ENCODE measurements around the gene SLC8A3. TPM values are rescaled to one million over a fixed set of nuclear protein-coding genes. Genes with fewer than 3 reads are reported as not detected.

SLC8A3 gene
- total and polyA plus RNA-seq, 5 donors from 2014 or later = 0.37 TPM; not detected in 4

GRCh38 chr14:70045310-70045709, 143.4 kb downstream of the SLC8A3 start:
- Histone ChIP-seq H3K4me3 (ENCODE audit: low read depth, low read length) (no peak overlapping the region), H3K9me3 (ENCODE audit: control insufficient read depth in 2 of 2, low read length in 2 of 2) (no peaks in the 10 kb centered on the region), H3K27ac (ENCODE audit: insufficient read depth, low read length, poor library complexity, severe bottlenecking) (no peak overlapping the region), H3K27me3 (ENCODE audit: control insufficient read depth, insufficient read depth, low read length) (peaks cover 5% of the 10 kb centered on the region), H3K36me3 (ENCODE audit: control insufficient read depth, insufficient read depth, low read length) (no peaks in the 10 kb centered on the region), H3K4me1 (ENCODE audit: control insufficient read depth, insufficient read depth, low read length, poor library complexity, severe bottlenecking) (no peaks in the 10 kb centered on the region)
- Mint-ChIP-seq H3K9me3 (peaks cover 0 to 1% (median 0%) of the 10 kb centered on the region in 7 donors), H3K36me3 (no peaks in the 10 kb centered on the region), H3K4me3 (no peak overlapping the region), H3K27me3 (peaks cover 37% of the 10 kb centered on the region), H3K27ac (no peak overlapping the region), H3K4me1 (no peaks in the 10 kb centered on the region)
- DNase-seq = no peak
- ATAC-seq (ENCODE audit: low read depth in 2 of 2) = no peak

- Mint-ChIP-seq H3K27ac (no peak overlapping the region), H3K9me3 (peaks cover 0 to 1% (median 0%) of the 10 kb centered on the region in 7 donors), H3K36me3 (no peaks in the 10 kb centered on the region), H3K4me3 (no peak overlapping the region), H3K4me1 (no peaks in the 10 kb centered on the region), H3K27me3 (peaks cover 29% of the 10 kb centered on the region)
- no peak for ATAC-seq (ENCODE audit: low read depth in 2 of 2)
- peaks cover 5% of the 10 kb centered on the region for H3K27me3 ChIP-seq (ENCODE audit: control insufficient read depth, insufficient read depth, low read length)
- H3K36me3 ChIP-seq (ENCODE audit: control insufficient read depth, insufficient read depth, low read length) = no peaks in the 10 kb centered on the region
- H3K9me3 ChIP-seq (ENCODE audit: control insufficient read depth in 2 of 2, low read length in 2 of 2) = no peaks in the 10 kb centered on the region
- H3K27ac ChIP-seq (ENCODE audit: insufficient read depth, low read length, poor library complexity, severe bottlenecking) = no peak overlapping the region
- DNase-seq = no peak
- H3K4me3 ChIP-seq (ENCODE audit: low read depth, low read length) = no peak overlapping the region
- no peaks in the 10 kb centered on the region for H3K4me1 ChIP-seq (ENCODE audit: control insufficient read depth, insufficient read depth, low read length, poor library complexity, severe bottlenecking)
Measured at GRCh38 chr14:70043001-70043400, 145.8 kb downstream of the SLC8A3 start.

- ATAC-seq (ENCODE audit: low read depth in 2 of 2) (no peak), DNase-seq (no peak)
- Mint-ChIP-seq H3K27ac (no peak overlapping the region), H3K4me3 (no peak overlapping the region), H3K27me3 (peaks cover 10% of the 10 kb centered on the region), H3K4me1 (no peaks in the 10 kb centered on the region), H3K9me3 (peaks cover 0 to 2% (median 0%) of the 10 kb centered on the region in 7 donors), H3K36me3 (no peaks in the 10 kb centered on the region)
- Histone ChIP-seq H3K27ac (ENCODE audit: insufficient read depth, low read length, poor library complexity, severe bottlenecking) (no peak overlapping the region), H3K4me3 (ENCODE audit: low read depth, low read length) (no peak overlapping the region), H3K4me1 (ENCODE audit: control insufficient read depth, insufficient read depth, low read length, poor library complexity, severe bottlenecking) (no peaks in the 10 kb centered on the region), H3K36me3 (ENCODE audit: control insufficient read depth, insufficient read depth, low read length) (no peaks in the 10 kb centered on the region), H3K9me3 (ENCODE audit: control insufficient read depth in 2 of 2, low read length in 2 of 2) (no peaks in the 10 kb centered on the region), H3K27me3 (ENCODE audit: control insufficient read depth, insufficient read depth, low read length) (peaks cover 4% of the 10 kb centered on the region)
Measured at GRCh38 chr14:70036665-70037064, 152.1 kb downstream of the SLC8A3 start.

DNA sequence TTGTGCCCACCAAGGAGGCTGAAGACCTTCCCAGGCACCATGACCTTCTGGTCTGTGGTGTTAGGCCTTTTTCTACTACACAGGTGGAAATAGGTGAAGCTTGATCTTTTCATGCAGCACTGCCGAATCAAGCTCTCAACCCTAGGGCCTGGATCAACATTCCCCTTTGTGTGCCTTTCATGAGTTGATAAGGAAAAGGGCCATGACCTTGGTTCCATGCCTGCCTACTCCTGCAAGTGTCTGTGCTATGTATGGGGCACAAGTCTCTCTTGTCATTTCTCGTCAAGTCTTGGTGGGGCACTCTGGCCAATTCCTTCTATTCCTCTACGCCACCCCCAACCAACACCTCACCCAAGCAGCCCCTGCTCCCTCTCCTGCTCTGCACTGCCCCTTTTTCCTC, 154.5 kb downstream of the SLC8A3 start:
- Mint-ChIP-seq H3K36me3 (no peaks in the 10 kb centered on the region), H3K27me3 (peaks cover 5% of the 10 kb centered on the region), H3K9me3 (peaks cover 0 to 2% (median 0%) of the 10 kb centered on the region in 7 donors), H3K4me1 (no peaks in the 10 kb centered on the region), H3K27ac (peak overlapping the region in 1 of 3 donors; percentile 27), H3K4me3 (no peak overlapping the region)
- Histone ChIP-seq H3K27me3 (ENCODE audit: control insufficient read depth, insufficient read depth, low read length) (peaks cover 4% of the 10 kb centered on the region), H3K9me3 (ENCODE audit: control insufficient read depth in 2 of 2, low read length in 2 of 2) (no peaks in the 10 kb centered on the region), H3K27ac (ENCODE audit: insufficient read depth, low read length, poor library complexity, severe bottlenecking) (no peak overlapping the region), H3K36me3 (ENCODE audit: control insufficient read depth, insufficient read depth, low read length) (no peaks in the 10 kb centered on the region), H3K4me1 (ENCODE audit: control insufficient read depth, insufficient read depth, low read length, poor library complexity, severe bottlenecking) (no peaks in the 10 kb centered on the region), H3K4me3 (ENCODE audit: low read depth, low read length) (no peak overlapping the region)
- DNase-seq (no peak), ATAC-seq (ENCODE audit: low read depth in 2 of 2) (no peak)

DNA sequence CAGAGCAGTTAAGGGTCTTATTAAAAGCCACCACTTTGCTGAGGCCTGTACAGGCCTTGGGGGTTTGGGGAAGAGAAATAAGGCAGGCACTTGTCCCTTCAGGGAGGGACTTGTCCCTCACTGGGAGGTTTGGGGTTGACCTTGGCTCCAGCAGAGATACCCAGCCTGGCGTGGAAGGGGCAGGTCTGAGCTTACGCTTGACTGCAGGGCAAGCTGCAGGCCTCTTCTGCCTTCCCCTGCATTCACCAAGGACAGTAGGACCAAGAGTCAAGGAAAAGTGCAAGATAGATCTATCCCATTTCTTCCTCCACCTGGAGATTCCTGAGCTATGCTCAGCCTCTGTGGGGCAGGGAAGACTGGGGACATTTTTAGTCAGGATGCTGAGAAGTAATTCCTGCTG, 155.2 kb downstream of the SLC8A3 start:
- no peaks in the 10 kb centered on the region for H3K9me3 ChIP-seq (ENCODE audit: control insufficient read depth in 2 of 2, low read length in 2 of 2)
- no peaks in the 10 kb centered on the region for H3K36me3 Mint-ChIP-seq
- peaks cover 0 to 2% (median 0%) of the 10 kb centered on the region in 7 donors for H3K9me3 Mint-ChIP-seq
- no peaks in the 10 kb centered on the region for H3K4me1 ChIP-seq (ENCODE audit: control insufficient read depth, insufficient read depth, low read length, poor library complexity, severe bottlenecking)
- H3K27ac Mint-ChIP-seq = no peak overlapping the region
- H3K36me3 ChIP-seq (ENCODE audit: control insufficient read depth, insufficient read depth, low read length) = no peaks in the 10 kb centered on the region
- no peak overlapping the region for H3K4me3 ChIP-seq (ENCODE audit: low read depth, low read length)
- H3K27me3 ChIP-seq (ENCODE audit: control insufficient read depth, insufficient read depth, low read length) = peaks cover 4% of the 10 kb centered on the region
- DNase-seq (no peak), ATAC-seq (ENCODE audit: low read depth in 2 of 2) (no peak)
- peaks cover 5% of the 10 kb centered on the region for H3K27me3 Mint-ChIP-seq
- no peaks in the 10 kb centered on the region for H3K4me1 Mint-ChIP-seq
- no peak overlapping the region for H3K27ac ChIP-seq (ENCODE audit: insufficient read depth, low read length, poor library complexity, severe bottlenecking)
- no peak overlapping the region for H3K4me3 Mint-ChIP-seq

- no peaks in the 10 kb centered on the region for H3K9me3 ChIP-seq (ENCODE audit: control insufficient read depth in 2 of 2, low read length in 2 of 2)
- H3K27me3 Mint-ChIP-seq = peaks cover 5% of the 10 kb centered on the region
- H3K27ac Mint-ChIP-seq = no peak overlapping the region
- peaks cover 0 to 1% (median 0%) of the 10 kb centered on the region in 4 donors for H3K4me1 Mint-ChIP-seq
- no peak overlapping the region for H3K4me3 Mint-ChIP-seq
- DNase-seq (no peak), ATAC-seq (ENCODE audit: low read depth in 2 of 2) (no peak)
- H3K36me3 ChIP-seq (ENCODE audit: control insufficient read depth, insufficient read depth, low read length) = no peaks in the 10 kb centered on the region
- H3K4me3 ChIP-seq (ENCODE audit: low read depth, low read length) = no peak overlapping the region
- H3K9me3 Mint-ChIP-seq = peaks cover 0 to 2% (median 0%) of the 10 kb centered on the region in 7 donors
- no peaks in the 10 kb centered on the region for H3K4me1 ChIP-seq (ENCODE audit: control insufficient read depth, insufficient read depth, low read length, poor library complexity, severe bottlenecking)
- H3K27ac ChIP-seq (ENCODE audit: insufficient read depth, low read length, poor library complexity, severe bottlenecking) = no peak overlapping the region
- H3K36me3 Mint-ChIP-seq = no peaks in the 10 kb centered on the region
- peaks cover 4% of the 10 kb centered on the region for H3K27me3 ChIP-seq (ENCODE audit: control insufficient read depth, insufficient read depth, low read length)
Measured at GRCh38 chr14:70033116-70033515, 155.6 kb downstream of the SLC8A3 start.

DNA sequence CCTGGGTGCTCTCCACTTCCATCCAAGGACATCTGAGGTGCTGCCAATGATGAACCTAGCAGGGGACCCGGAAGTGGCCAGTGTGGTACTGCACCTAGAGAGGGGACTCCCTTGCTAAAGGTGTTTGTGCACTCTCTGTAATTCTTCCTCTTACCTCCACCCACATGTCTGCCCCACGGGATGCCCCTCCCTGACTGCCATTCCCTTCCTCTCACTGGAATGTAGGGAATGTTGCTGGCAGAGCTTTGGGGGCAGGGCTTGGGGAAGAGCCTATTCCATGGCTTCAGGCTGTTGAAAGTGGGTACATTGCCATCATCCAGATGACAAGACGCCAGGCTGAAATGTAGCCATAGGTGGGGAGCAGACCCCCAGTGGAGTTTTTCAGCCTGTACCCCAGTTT, 156.3 kb downstream of the SLC8A3 start:
- no peak overlapping the region for H3K4me3 Mint-ChIP-seq
- no peak for ATAC-seq (ENCODE audit: low read depth in 2 of 2)

DNA sequence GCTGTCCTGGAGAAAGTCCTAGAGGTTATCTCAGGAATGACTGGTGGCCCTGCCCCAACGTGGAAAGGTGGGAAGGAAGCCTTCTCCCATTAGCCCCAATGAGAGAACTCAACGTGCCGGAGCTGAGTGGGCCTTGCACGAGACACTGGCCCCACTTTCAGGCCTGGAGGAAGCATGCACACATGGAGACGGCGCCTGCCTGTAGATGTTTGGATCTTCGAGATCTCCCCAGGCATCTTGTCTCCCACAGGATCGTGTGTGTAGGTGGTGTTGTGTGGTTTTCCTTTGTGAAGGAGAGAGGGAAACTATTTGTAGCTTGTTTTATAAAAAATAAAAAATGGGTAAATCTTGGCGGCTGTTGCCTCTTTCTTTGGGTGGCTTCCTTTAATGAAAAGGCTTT, 156.7 kb downstream of the SLC8A3 start:
- Mint-ChIP-seq H3K27me3 (peaks cover 5% of the 10 kb centered on the region), H3K9me3 (peaks cover 0 to 2% (median 0%) of the 10 kb centered on the region in 7 donors), H3K27ac (peak overlapping the region in 1 of 3 donors; percentile 14), H3K36me3 (no peaks in the 10 kb centered on the region), H3K4me3 (no peak overlapping the region), H3K4me1 (peaks cover 0 to 3% (median 0%) of the 10 kb centered on the region in 4 donors)
- no peak overlapping the region for H3K27ac ChIP-seq (ENCODE audit: insufficient read depth, low read length, poor library complexity, severe bottlenecking)
- H3K27me3 ChIP-seq (ENCODE audit: control insufficient read depth, insufficient read depth, low read length) = no peaks in the 10 kb centered on the region
- no peaks in the 10 kb centered on the region for H3K9me3 ChIP-seq (ENCODE audit: control insufficient read depth in 2 of 2, low read length in 2 of 2)
- H3K4me1 ChIP-seq (ENCODE audit: control insufficient read depth, insufficient read depth, low read length, poor library complexity, severe bottlenecking) = no peaks in the 10 kb centered on the region
- H3K4me3 ChIP-seq (ENCODE audit: low read depth, low read length) = no peak overlapping the region
- no peaks in the 10 kb centered on the region for H3K36me3 ChIP-seq (ENCODE audit: control insufficient read depth, insufficient read depth, low read length)
- DNase-seq (no peak), ATAC-seq (ENCODE audit: low read depth in 2 of 2) (no peak)

More for the DNA sequence above, 156.3 kb downstream of the SLC8A3 start:
- no peaks in the 10 kb centered on the region for H3K4me1 ChIP-seq (ENCODE audit: control insufficient read depth, insufficient read depth, low read length, poor library complexity, severe bottlenecking)
- no peak overlapping the region for H3K4me3 ChIP-seq (ENCODE audit: low read depth, low read length)
- DNase-seq = no peak
- peaks cover under 1% of the 10 kb centered on the region for H3K27me3 ChIP-seq (ENCODE audit: control insufficient read depth, insufficient read depth, low read length)
- Mint-ChIP-seq H3K27me3 (peaks cover 5% of the 10 kb centered on the region), H3K9me3 (peaks cover 0 to 2% (median 0%) of the 10 kb centered on the region in 7 donors), H3K36me3 (no peaks in the 10 kb centered on the region), H3K4me1 (peaks cover 0 to 3% (median 0%) of the 10 kb centered on the region in 4 donors), H3K27ac (peak overlapping the region in 1 of 3 donors; percentile 14)
- no peaks in the 10 kb centered on the region for H3K9me3 ChIP-seq (ENCODE audit: control insufficient read depth in 2 of 2, low read length in 2 of 2)
- H3K27ac ChIP-seq (ENCODE audit: insufficient read depth, low read length, poor library complexity, severe bottlenecking) = no peak overlapping the region
- no peaks in the 10 kb centered on the region for H3K36me3 ChIP-seq (ENCODE audit: control insufficient read depth, insufficient read depth, low read length)
